MCF 10A (cell line): Measurements from ENCODE around the gene SCAMP5. TPM values are rescaled to one million over a fixed set of nuclear protein-coding genes. Genes with fewer than 3 reads are reported as not detected.

ENCODE experiments used
- BruUV-seq: library from RNA; stranded (reverse); fragments of 400-500 nt; replicated peaks from 2 replicates; lab custom pipeline; 2021; lab: Mats Ljungman, UMichigan
- CTCF ChIA-PET: fragments of 300-600 bp; sonication (Branson Sonifier 250); formaldehyde crosslinking; extraction: SDS; loops from one replicate; lab custom pipeline; 2021; ENCODE audit warnings: antibody characterized with exemption, inconsistent platforms; lab: Yijun Ruan, JAX
- POLR2A ChIA-PET: fragments of 300-600, 350-650 bp; sonication (Branson Sonifier 250); formaldehyde crosslinking; extraction: SDS; loops from one replicate; lab custom pipeline; 2020; ENCODE audit warnings: antibody characterized with exemption, inconsistent platforms; lab: Yijun Ruan, JAX
- DNase-seq: peaks from one replicate; pipeline ENCODE4 v3.0.0-alpha.2; 2018; ENCODE audit not compliant: unreplicated experiment
- H3K27ac Mint-ChIP-seq: one replicate; pipeline ENCODE4 v1.8.0; 2022; ENCODE audit warnings: mild to moderate bottlenecking, low read depth, mixed read lengths; ENCODE audit not compliant: unreplicated experiment
- H3K27me3 Mint-ChIP-seq: one replicate; pipeline ENCODE4 v1.8.0; 2022; ENCODE audit warnings: mixed read lengths; ENCODE audit not compliant: insufficient read depth, unreplicated experiment
- H3K36me3 Mint-ChIP-seq: one replicate; pipeline ENCODE4 v1.8.0; 2022; ENCODE audit warnings: mild to moderate bottlenecking, moderate library complexity, mixed read lengths; ENCODE audit not compliant: insufficient read depth, unreplicated experiment
- H3K4me1 Mint-ChIP-seq: one replicate; pipeline ENCODE4 v1.8.0; 2022; ENCODE audit warnings: mixed read lengths; ENCODE audit not compliant: insufficient read depth, unreplicated experiment
- H3K4me3 Mint-ChIP-seq: one replicate; pipeline ENCODE4 v1.8.0; 2022; ENCODE audit warnings: mild to moderate bottlenecking, moderate library complexity, mixed read lengths; ENCODE audit not compliant: unreplicated experiment
- H3K9me3 Mint-ChIP-seq: one replicate; pipeline ENCODE4 v1.8.0; 2022; ENCODE audit warnings: mixed read lengths; ENCODE audit not compliant: unreplicated experiment
- intact Hi-C: fragments of 100-400 bp; cut with micrococcal nuclease; formaldehyde crosslinking; loops from 2 replicates; pipeline ENCODE4 v1.14.1; 2022
- total RNA-seq: library from RNA; stranded (reverse); gene quantifications from 2 replicates; pipeline ENCODE4 v1.2.3, GENCODE V29; 2022
- TF ChIP-seq, protein P1 (sequence below): fragments of 200-600 bp; IDR thresholded peaks from one replicate; pipeline ENCODE4 v1.8.0; 2022; ENCODE audit warnings: antibody characterized with exemption, mild to moderate bottlenecking; ENCODE audit not compliant: unreplicated experiment

Gene SCAMP5
- total RNA-seq, 1 experiment from 2014 or later, result 0.54 TPM

GRCh38 chr15:75069301-75069925, 74.0 kb downstream of the SCAMP5 start:
- Mint-ChIP-seq H3K9me3 (no peaks in the 10 kb centered on the region), H3K4me1 (peaks cover 25% of the 10 kb centered on the region), H3K27ac (no peak overlapping the region), H3K36me3 (no peaks in the 10 kb centered on the region), H3K27me3 (no peaks in the 10 kb centered on the region), H3K4me3 (no peak overlapping the region)
- POLR2A ChIA-PET, result interaction anchor here (1.0 kb wide), 1 partner anchor 37 kb away, joined by 4 read pairs; no protein-coding TSS in a partner anchor
- CTCF ChIA-PET, result no interaction called here
- no TSS peak for BruUV-seq
- TF ChIP-seq, protein P1, sequence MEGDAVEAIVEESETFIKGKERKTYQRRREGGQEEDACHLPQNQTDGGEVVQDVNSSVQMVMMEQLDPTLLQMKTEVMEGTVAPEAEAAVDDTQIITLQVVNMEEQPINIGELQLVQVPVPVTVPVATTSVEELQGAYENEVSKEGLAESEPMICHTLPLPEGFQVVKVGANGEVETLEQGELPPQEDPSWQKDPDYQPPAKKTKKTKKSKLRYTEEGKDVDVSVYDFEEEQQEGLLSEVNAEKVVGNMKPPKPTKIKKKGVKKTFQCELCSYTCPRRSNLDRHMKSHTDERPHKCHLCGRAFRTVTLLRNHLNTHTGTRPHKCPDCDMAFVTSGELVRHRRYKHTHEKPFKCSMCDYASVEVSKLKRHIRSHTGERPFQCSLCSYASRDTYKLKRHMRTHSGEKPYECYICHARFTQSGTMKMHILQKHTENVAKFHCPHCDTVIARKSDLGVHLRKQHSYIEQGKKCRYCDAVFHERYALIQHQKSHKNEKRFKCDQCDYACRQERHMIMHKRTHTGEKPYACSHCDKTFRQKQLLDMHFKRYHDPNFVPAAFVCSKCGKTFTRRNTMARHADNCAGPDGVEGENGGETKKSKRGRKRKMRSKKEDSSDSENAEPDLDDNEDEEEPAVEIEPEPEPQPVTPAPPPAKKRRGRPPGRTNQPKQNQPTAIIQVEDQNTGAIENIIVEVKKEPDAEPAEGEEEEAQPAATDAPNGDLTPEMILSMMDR, result no peak
- intact Hi-C loops, result no loop called here
- no peak for DNase-seq

- H3K27me3 Mint-ChIP-seq, result no peaks in the 10 kb centered on the region
- TF ChIP-seq, protein P1, result no peak
- ChIA-PET CTCF (no interaction called here), POLR2A (no interaction called here)
- no peak overlapping the region for H3K27ac Mint-ChIP-seq
- no peak overlapping the region for H3K4me3 Mint-ChIP-seq
- intact Hi-C loops, result no loop called here
- peaks cover 6% of the 10 kb centered on the region for H3K36me3 Mint-ChIP-seq
- DNase-seq, result no peak
- peaks cover 17% of the 10 kb centered on the region for H3K4me1 Mint-ChIP-seq
- no TSS peak for BruUV-seq
- H3K9me3 Mint-ChIP-seq, result peaks cover 6% of the 10 kb centered on the region
These were observed 75.3 kb downstream of the SCAMP5 start for GRCh38 chr15:75070674-75071073.

Other genes with a start within 250 kb of the SCAMP5 start
- not detected in 2 replicates for gene CYP1A2, start 246.7 kb upstream of the SCAMP5 start, total RNA-seq
- gene CSK, start 213.5 kb upstream of the SCAMP5 start, total RNA-seq, result 50.4 and 65.3 TPM in 2 replicates
- gene LMAN1L, start 182.7 kb upstream of the SCAMP5 start, total RNA-seq, result 0.23 TPM in 1 of 2 replicates, not detected in the other
- gene CPLX3, start 168.9 kb upstream of the SCAMP5 start, total RNA-seq, result not detected in 2 replicates
- gene ULK3, start 152.4 kb upstream of the SCAMP5 start, total RNA-seq, result 27.6 and 31.3 TPM in 2 replicates
- gene SCAMP2, start 122.2 kb upstream of the SCAMP5 start, total RNA-seq, result 64.4 and 67.7 TPM in 2 replicates
- 30.8 and 31.4 TPM in 2 replicates for gene MPI, start 105.5 kb upstream of the SCAMP5 start, total RNA-seq
- 62.9 and 68.4 TPM in 2 replicates for gene FAM219B, start 88.7 kb upstream of the SCAMP5 start, total RNA-seq
- 295 and 339 TPM in 2 replicates for gene COX5A, start 57.5 kb upstream of the SCAMP5 start, total RNA-seq
- 0.17 TPM in 1 of 2 replicates, not detected in the other for gene RPP25, start 38.8 kb upstream of the SCAMP5 start, total RNA-seq
- 20.3 and 25.1 TPM in 2 replicates for gene PPCDC, start 28.0 kb downstream of the SCAMP5 start, total RNA-seq
- 13.3 and 17.2 TPM in 2 replicates for gene C15orf39, start 206.3 kb downstream of the SCAMP5 start, total RNA-seq